Stimulated activated CD4-positive, alpha-beta T cell treated with anti-CD3 and anti-CD28 coated beads, Interleukin-4, amount 100 ng/mL, for 24 hours (primary cell): ENCODE results near the gene TROAP.
"Not testable (repeated sequence)": the region's sequence is repeated elsewhere in the genome, so short reads cannot be mapped to it uniquely, and the experiment has no call there.

ENCODE experiments used
- DNase-seq: peaks from one replicate; pipeline ENCODE4 v3.0.0-alpha.2; 2020

Gene TROAP

GRCh38 chr12:49369411-49370145, 46.5 kb downstream of the TROAP start:
- peak; percentile 35 for DNase-seq

DNA sequence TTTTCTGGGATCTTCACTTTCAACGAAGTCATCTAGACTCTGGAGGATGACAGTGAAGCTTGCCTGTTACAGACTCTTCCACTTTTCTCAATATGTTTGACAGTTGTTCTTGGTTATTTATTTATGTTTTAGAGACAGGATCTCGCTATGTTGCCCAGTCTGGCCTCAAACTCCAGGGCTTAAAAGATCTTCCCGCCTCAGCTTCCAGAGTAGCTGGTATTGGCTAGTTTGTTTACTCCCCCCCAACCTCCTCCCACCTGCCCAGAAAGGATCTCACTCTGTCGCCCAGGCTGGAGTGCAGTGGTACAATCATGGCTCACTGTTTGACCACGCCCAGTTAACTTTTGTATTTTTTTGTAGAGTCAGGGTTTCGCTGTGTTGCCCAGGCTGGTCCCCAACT, 47.5 kb downstream of the TROAP start:
- DNase-seq, result no peak

- DNase-seq, result no peak
These were observed 52.4 kb downstream of the TROAP start for GRCh38 chr12:49375406-49375805.

DNA sequence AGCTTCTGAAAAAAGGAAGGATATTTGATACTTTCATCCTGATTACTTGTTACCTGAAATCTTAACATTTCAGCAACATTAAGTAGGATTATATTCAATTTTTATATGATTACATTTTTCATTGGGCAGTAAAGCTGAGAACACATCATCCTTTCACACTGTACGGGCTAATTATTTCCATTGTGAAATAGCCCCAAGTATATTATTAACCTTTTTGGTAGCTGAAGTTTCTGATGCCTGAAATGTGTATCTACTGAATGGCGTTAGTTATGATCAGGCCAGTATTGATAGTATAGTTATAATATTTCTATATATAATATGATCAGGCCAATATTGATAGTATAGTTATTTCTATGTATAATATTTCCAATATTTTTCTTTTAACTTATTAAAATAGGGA, 54.3 kb downstream of the TROAP start:
- DNase-seq, result no peak

DNA sequence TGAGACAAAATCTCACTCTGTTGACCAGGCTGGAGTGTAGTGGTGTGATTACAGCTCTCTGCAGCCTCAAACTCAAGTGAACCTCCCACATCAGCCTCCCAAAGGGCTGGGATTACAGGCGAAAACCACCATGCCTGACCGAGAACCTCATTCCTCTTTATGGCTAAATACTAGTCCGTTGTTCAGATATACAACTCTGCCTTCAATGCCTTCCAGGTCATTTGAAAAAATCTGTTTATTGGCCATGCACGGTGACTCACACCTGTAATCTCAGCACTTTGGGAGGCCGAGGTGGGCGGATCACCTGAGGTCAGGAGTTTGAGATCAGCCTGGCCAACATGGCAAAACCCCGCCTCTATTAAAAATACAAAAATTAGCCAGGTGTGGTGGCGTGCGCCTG, 57.1 kb downstream of the TROAP start:
- DNase-seq, result not testable (repeated sequence)
